ENCODE results near the gene INAFM2.

GRCh38 chr15:40340740-40341400, 17.4 kb downstream of the INAFM2 start, which contains the start of gene CCDC9B:
- no peak for TF ChIP-seq CTCF (conservative IDR thresholded peaks at IDR 0.05 in 1 of 2, IDR thresholded peaks at IDR 0.05 in 1 of 2; ENCODE audit: low read depth in 1 of 2, low read length in 2 of 2)
- TF ChIP-seq EZH2 (IDR thresholded peaks at IDR 0.05; ENCODE audit: low read length, missing control alignments): no peak
